DOHH2 (cell line): ENCODE results near the gene NEGR1.

Experiments
- H3F3A ChIP-seq: fragments of 200-600 bp; sonication (generic), shearing (Covaris generic); 2 replicates; pipeline ENCODE4 v1.6.0; 2016; ENCODE audit warnings: antibody characterized with exemption, mild to moderate bottlenecking; ENCODE audit not compliant: control insufficient read depth, insufficient read depth
- H3K27ac ChIP-seq: fragments of 200-600 bp; sonication (generic); 2 replicates; pipeline ENCODE4 v1.5.1; 2014; ENCODE audit warnings: low read depth, mild to moderate bottlenecking, low read length, moderate library complexity
- H3K27me3 ChIP-seq: fragments of 200-600 bp; sonication (generic); 2 replicates; pipeline ENCODE4 v1.6.1; 2014; ENCODE audit warnings: mild to moderate bottlenecking, low read length, mixed read lengths; ENCODE audit not compliant: control insufficient read depth
- H3K36me3 ChIP-seq: fragments of 200-600 bp; sonication (generic); 2 replicates; pipeline ENCODE4 v1.6.1; 2014; ENCODE audit warnings: mild to moderate bottlenecking, low read length, moderate library complexity, mixed read lengths; ENCODE audit not compliant: control insufficient read depth
- H3K4me1 ChIP-seq: fragments of 200-600 bp; sonication (generic); 2 replicates; pipeline ENCODE4 v1.6.1; 2014; ENCODE audit warnings: mild to moderate bottlenecking, low read length, mixed read lengths; ENCODE audit not compliant: control insufficient read depth
- H3K4me2 ChIP-seq: fragments of 200-600 bp; sonication (generic); 2 replicates; pipeline ENCODE4 v1.6.0; 2014; ENCODE audit warnings: mild to moderate bottlenecking, low read length, moderate library complexity
- H3K4me3 ChIP-seq: fragments of 200-600 bp; sonication (generic); 2 replicates; pipeline ENCODE4 v1.5.1; 2014; ENCODE audit warnings: mild to moderate bottlenecking, low read length, mixed read lengths
- H3K79me2 ChIP-seq: fragments of 200-600 bp; sonication (generic); 2 replicates; pipeline ENCODE4 v1.6.1; 2014; ENCODE audit warnings: mild to moderate bottlenecking, low read length, mixed read lengths; ENCODE audit not compliant: control insufficient read depth
- H3K9me2 ChIP-seq: fragments of 200-600 bp; sonication (generic); replicated peaks from 2 replicates; pipeline ENCODE4 v1.6.1; 2014; ENCODE audit warnings: mild to moderate bottlenecking, low read length, mixed read lengths; ENCODE audit not compliant: control insufficient read depth
- H3K9me3 ChIP-seq: fragments of 200-600 bp; sonication (generic); 2 replicates; pipeline ENCODE4 v1.6.1; 2014; ENCODE audit warnings: antibody characterized with exemption, low read length, mixed read lengths; ENCODE audit not compliant: control insufficient read depth, insufficient read depth
- H4K20me1 ChIP-seq: fragments of 200-600 bp; sonication (generic); 2 replicates; pipeline ENCODE4 v1.6.0; 2014; ENCODE audit warnings: low read depth, mild to moderate bottlenecking, antibody characterized with exemption, low read length, moderate library complexity; ENCODE audit not compliant: control insufficient read depth, insufficient read depth
- EZH2phosphoT487 ChIP-seq: fragments of 200-600 bp; sonication (generic); IDR thresholded peaks from 2 replicates; pipeline ENCODE4 v1.6.1; 2017; ENCODE audit warnings: borderline replicate concordance, mild to moderate bottlenecking, antibody characterized with exemption, low read length, moderate library complexity, mixed read lengths
- TF ChIP-seq, protein P1 (sequence below): fragments of 200-600 bp; sonication (generic); IDR thresholded peaks from one replicate; pipeline ENCODE4 v1.5.1; 2014; ENCODE audit warnings: antibody characterized with exemption, mild to moderate bottlenecking, low read depth, low read length; ENCODE audit not compliant: poor library complexity, severe bottlenecking

NEGR1 gene

DNA sequence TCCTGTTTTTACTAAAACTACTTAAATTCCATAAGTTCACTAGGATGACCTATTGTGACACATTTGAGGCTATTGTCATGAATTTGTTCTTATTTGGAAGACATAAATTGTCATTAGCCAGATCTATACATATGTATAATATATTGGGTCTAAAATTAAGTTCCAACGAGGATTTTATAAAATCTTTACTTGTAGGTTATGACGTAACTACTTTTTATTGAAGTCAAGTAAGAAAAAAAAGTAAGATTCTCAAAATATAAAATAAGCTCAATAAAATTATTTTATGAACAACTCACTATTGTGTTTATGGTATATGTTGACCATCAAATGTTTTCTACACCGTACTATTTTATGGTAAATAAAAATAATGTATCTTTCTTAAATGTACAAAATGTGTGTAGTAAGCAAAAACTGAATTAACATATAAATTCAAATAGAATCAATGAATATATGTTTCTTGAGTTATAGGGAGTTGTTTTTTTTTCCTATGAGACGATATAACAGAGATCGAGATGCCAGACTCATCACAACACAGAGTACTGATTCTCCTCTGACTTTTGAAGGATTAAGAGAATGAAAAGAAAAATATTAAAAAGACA, 64.1 kb downstream of the NEGR1 start:
- Histone ChIP-seq H3K79me2 (no peaks in the 10 kb centered on the region), H3K27me3 (no peaks in the 10 kb centered on the region), H3K36me3 (no peaks in the 10 kb centered on the region), H3K4me2 (no peak overlapping the region), H3K4me1 (no peaks in the 10 kb centered on the region), H3K9me3 (no peaks in the 10 kb centered on the region), H4K20me1 (no peaks in the 10 kb centered on the region), H3F3A (no peaks in the 10 kb centered on the region), H3K27ac (no peak overlapping the region), H3K9me2 (no peaks in the 10 kb centered on the region), H3K4me3 (no peak overlapping the region)
- TF ChIP-seq EZH2phosphoT487 = no peak
- TF ChIP-seq, protein P1, sequence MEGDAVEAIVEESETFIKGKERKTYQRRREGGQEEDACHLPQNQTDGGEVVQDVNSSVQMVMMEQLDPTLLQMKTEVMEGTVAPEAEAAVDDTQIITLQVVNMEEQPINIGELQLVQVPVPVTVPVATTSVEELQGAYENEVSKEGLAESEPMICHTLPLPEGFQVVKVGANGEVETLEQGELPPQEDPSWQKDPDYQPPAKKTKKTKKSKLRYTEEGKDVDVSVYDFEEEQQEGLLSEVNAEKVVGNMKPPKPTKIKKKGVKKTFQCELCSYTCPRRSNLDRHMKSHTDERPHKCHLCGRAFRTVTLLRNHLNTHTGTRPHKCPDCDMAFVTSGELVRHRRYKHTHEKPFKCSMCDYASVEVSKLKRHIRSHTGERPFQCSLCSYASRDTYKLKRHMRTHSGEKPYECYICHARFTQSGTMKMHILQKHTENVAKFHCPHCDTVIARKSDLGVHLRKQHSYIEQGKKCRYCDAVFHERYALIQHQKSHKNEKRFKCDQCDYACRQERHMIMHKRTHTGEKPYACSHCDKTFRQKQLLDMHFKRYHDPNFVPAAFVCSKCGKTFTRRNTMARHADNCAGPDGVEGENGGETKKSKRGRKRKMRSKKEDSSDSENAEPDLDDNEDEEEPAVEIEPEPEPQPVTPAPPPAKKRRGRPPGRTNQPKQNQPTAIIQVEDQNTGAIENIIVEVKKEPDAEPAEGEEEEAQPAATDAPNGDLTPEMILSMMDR = no peak

DNA sequence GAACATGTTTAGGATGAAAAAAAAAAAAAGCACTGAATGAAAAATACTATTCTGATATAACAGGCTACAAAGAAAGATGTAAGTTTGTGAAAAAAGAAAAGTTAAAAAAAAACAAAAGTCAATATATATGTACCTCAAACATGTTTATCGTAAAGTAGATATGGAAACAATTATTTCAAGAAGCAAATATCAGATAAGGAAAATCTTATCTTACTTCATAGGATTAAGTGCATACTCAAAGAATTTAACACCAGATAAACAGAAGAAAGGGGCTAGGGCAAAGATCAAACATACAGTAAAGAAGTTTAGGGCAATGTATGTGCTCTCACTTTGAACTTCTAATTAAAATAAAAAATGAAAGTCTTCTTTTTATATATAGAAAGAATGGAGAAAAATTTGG, 75.3 kb downstream of the NEGR1 start:
- Histone ChIP-seq H3F3A (no peaks in the 10 kb centered on the region), H3K4me2 (no peak overlapping the region)

DNA sequence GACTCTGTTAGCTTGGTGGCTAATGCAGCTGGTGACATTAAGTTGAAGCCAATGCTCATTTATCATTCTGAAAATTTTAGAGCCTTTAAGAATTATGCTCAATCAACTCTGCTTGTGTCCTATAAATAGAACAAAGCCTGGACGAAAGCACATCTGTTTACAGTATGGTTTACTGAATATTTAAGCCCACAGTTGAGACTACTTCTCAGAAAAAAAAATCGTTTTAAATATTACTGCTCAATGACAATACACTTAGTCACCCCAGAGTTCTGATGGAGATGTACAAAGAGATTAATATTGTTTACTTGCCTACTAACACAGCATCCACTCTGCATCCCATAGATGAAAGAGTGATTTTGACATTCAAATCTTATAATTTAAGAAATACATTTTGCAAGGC, 79.6 kb downstream of the NEGR1 start:
- TF ChIP-seq EZH2phosphoT487 = no peak
- Histone ChIP-seq H3F3A (no peaks in the 10 kb centered on the region), H3K79me2 (no peaks in the 10 kb centered on the region), H3K27ac (no peak overlapping the region), H3K4me3 (no peak overlapping the region), H3K9me3 (no peaks in the 10 kb centered on the region), H3K4me2 (no peak overlapping the region), H3K36me3 (no peaks in the 10 kb centered on the region), H4K20me1 (no peaks in the 10 kb centered on the region), H3K4me1 (no peaks in the 10 kb centered on the region), H3K9me2 (no peaks in the 10 kb centered on the region), H3K27me3 (no peaks in the 10 kb centered on the region)

More for the DNA sequence above, 75.3 kb downstream of the NEGR1 start:
- H3K36me3 ChIP-seq = no peaks in the 10 kb centered on the region
- H4K20me1 ChIP-seq = no peaks in the 10 kb centered on the region
- no peak overlapping the region for H3K27ac ChIP-seq
- H3K27me3 ChIP-seq = no peaks in the 10 kb centered on the region
- no peaks in the 10 kb centered on the region for H3K4me1 ChIP-seq
- H3K79me2 ChIP-seq = no peaks in the 10 kb centered on the region
- no peaks in the 10 kb centered on the region for H3K9me3 ChIP-seq
- H3K4me3 ChIP-seq = no peak overlapping the region
- no peaks in the 10 kb centered on the region for H3K9me2 ChIP-seq
- TF ChIP-seq, protein P1 = no peak
- TF ChIP-seq EZH2phosphoT487 = no peak

DNA sequence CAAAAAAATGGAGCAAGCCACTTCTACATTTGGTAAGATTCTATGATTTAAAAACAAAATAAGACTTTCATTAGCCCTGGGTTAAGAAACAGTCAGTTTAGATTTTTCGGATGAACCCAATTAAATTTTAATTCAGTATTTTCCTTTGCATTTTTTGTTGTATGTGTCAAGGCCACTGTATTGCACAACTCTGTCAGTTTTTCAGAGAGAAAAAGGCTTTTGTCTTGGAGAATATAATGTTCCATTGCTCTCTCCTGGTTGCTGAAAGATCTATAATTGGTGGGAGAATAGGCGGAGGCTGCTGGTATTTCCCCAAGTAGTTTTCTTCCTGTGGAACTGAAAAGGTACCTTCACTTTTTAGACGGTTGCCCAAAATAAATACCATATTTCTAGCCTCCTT, 84.6 kb downstream of the NEGR1 start:
- Histone ChIP-seq H3K27ac (no peak overlapping the region), H3K79me2 (no peaks in the 10 kb centered on the region), H3K9me2 (no peaks in the 10 kb centered on the region), H3K4me1 (no peaks in the 10 kb centered on the region), H3F3A (no peaks in the 10 kb centered on the region), H3K36me3 (no peaks in the 10 kb centered on the region), H3K27me3 (no peaks in the 10 kb centered on the region), H4K20me1 (no peaks in the 10 kb centered on the region), H3K9me3 (no peaks in the 10 kb centered on the region), H3K4me3 (no peak overlapping the region), H3K4me2 (no peak overlapping the region)
- TF ChIP-seq, protein P1 = no peak
- no peak for TF ChIP-seq EZH2phosphoT487
